PFSK-1 (cell line): ENCODE data around the gene STARD13.

ENCODE experiments used
- FOXP2 ChIP-seq: optimal IDR thresholded peaks from 2 replicates; pipeline ENCODE3; 2011; ENCODE audit warnings: borderline replicate concordance, control low read depth, inconsistent platforms; ENCODE audit not compliant: insufficient read depth; ENCODE audit errors: extremely low read length, extremely low read depth
- POLR2AphosphoS5 ChIP-seq: IDR thresholded peaks from 2 replicates; pipeline ENCODE4 v1.6.1; 2012; ENCODE audit warnings: low read depth, mild to moderate bottlenecking, control low read depth, low read length, moderate library complexity
- REST ChIP-seq, 2 experiments: IDR thresholded peaks; 2 replicates each; pipeline versions ENCODE4 v1.6.1 to v1.8.0; 2011 to 2012; ENCODE audit warnings: low read depth in 2 of 2, low read length in 2 of 2, control low read depth in 1 of 2, inconsistent platforms in 1 of 2, mild to moderate bottlenecking in 1 of 2, moderate library complexity in 1 of 2; ENCODE audit not compliant: insufficient read depth in 1 of 2
- SIN3A ChIP-seq: IDR thresholded peaks from 2 replicates; pipeline ENCODE4 v1.6.1; 2012; ENCODE audit warnings: mild to moderate bottlenecking, low read length, moderate library complexity, borderline replicate concordance; ENCODE audit not compliant: insufficient read depth
- TAF1 ChIP-seq: IDR thresholded peaks from 2 replicates; pipeline ENCODE4 v1.6.1; 2012; ENCODE audit warnings: low read length, control low read depth, borderline replicate concordance; ENCODE audit not compliant: insufficient read depth

The STARD13 gene

GRCh38 chr13:33112766-33113165, 172.8 kb downstream of the STARD13 start:
- TF ChIP-seq FOXP2 (no peak), SIN3A (no peak), REST (IDR thresholded peaks at IDR 0.05; ENCODE audit: insufficient read depth in 1 of 2, low read depth in 2 of 2, low read length in 2 of 2) (no peak), TAF1 (no peak), POLR2AphosphoS5 (no peak)

GRCh38 chr13:33111414-33112110, 174.0 kb downstream of the STARD13 start:
- no peak for TF ChIP-seq REST (IDR thresholded peaks at IDR 0.05; ENCODE audit: insufficient read depth in 1 of 2, low read depth in 2 of 2, low read length in 2 of 2)

- no peak for TF ChIP-seq FOXP2
- no peak for TF ChIP-seq POLR2AphosphoS5
- no peak for TF ChIP-seq REST (IDR thresholded peaks at IDR 0.05; ENCODE audit: insufficient read depth in 1 of 2, low read depth in 2 of 2, low read length in 2 of 2)
- no peak for TF ChIP-seq TAF1
- no peak for TF ChIP-seq SIN3A
Measured at GRCh38 chr13:33110713-33111413, 174.7 kb downstream of the STARD13 start.

GRCh38 chr13:33110386-33110712, 175.2 kb downstream of the STARD13 start:
- TF ChIP-seq FOXP2: no peak
- TF ChIP-seq TAF1: no peak
- TF ChIP-seq POLR2AphosphoS5: no peak

GRCh38 chr13:33109801-33110200, 175.8 kb downstream of the STARD13 start:
- TF ChIP-seq SIN3A (no peak), POLR2AphosphoS5 (no peak), FOXP2 (no peak), REST (IDR thresholded peaks at IDR 0.05; ENCODE audit: insufficient read depth in 1 of 2, low read depth in 2 of 2, low read length in 2 of 2) (no peak), TAF1 (no peak)
